HG03280 (cell line): ENCODE measurements around the gene CITED4.

Experiments used
- ATAC-seq: cut with Tn5 transposase; IDR thresholded peaks from one replicate; pipeline ENCODE4 v1.9.1; 2021; ENCODE audit warnings: mild to moderate bottlenecking, moderate library complexity; ENCODE audit not compliant: unreplicated experiment

Gene CITED4

GRCh38 chr1:40837601-40838000 is 24.6 kb downstream of the CITED4 start:
- ATAC-seq, result no peak

- ATAC-seq, result no peak
These were observed 25.9 kb downstream of the CITED4 start for GRCh38 chr1:40836283-40836682.

- no peak for ATAC-seq
These were observed 27.1 kb downstream of the CITED4 start for GRCh38 chr1:40834968-40835545.

- no peak for ATAC-seq
These were observed 28.2 kb downstream of the CITED4 start for GRCh38 chr1:40833979-40834378.

DNA sequence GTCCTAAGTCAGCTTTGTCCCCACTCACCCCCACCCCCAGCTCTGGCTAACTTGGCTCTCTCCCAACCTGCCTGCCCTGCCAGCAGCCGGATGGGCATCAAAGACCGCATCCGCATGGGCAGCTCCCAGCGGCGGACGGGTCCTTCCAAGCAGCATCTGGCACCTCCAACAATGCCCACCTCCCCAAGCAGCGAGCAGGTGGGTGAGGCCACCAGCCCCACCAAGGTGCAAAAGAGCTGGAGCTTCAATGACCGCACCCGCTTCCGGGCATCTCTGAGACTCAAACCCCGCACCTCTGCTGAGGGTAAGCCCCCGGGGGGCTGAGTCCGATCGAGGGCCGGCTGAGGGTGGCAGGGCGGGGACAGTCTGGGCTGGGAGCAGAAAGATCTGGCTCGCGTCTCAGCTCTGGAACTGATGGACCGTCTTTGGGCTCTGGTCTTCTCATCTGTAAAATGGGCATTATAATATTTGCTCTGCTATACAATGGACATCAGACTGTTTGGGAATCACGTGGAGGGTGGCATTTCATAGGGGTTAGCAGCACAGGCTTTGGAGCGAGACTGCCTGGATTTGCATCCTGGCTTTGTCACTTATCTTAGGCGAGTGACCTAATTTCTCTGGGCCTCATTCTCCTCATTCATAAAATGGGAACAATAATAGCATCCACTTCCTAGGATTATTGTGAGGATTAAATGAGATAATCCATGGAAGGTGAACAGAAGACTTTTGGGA is 31.0 kb downstream of the CITED4 start:
- no peak for ATAC-seq

DNA sequence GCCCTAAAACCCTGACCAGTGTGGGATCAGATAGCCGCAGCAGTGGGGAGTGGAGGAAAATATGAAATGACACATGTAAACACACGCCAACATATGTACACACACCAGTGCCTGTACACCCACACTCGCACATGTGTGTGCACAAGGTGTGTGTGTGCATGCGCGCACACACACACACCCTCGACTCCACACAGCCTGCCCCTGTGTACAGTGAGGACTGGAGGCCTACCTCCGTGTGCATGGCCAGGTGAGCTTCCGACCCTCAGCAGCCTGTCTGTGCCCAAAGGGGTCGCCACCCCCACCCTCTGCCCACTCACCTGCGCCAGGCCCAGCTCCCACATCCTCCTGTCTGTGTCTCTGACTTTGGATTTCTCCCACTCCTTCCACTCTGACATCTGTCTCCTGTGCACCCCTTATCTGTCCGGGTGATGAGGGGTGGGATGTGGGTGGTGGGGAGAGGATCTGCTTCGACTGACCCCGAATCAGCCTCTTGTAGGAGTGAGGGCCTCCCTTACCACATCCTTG is 31.7 kb downstream of the CITED4 start:
- ATAC-seq, result no peak

GRCh38 chr1:40829631-40830245 is 32.4 kb downstream of the CITED4 start:
- no peak for ATAC-seq

DNA sequence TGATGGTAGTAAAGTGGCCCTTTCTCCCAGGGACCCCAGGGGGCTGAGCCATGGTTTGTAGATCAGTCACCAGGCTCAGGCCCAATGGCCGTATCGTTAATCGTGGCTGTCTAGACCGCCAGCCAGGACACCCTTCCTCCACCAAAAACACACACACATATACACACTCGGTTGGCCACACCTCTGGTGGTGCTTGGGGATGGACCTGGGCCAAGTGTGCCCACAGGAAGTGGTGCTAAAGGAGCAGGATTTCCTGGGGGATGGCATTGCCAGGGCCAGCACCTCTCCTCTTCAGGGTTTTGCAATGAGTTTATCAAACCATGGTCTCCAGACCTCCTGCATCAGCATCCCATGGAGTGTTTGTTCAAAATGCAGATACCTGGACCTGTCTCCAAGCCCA is 36.2 kb downstream of the CITED4 start:
- ATAC-seq, result no peak

- ATAC-seq, result no peak
These were observed 36.8 kb downstream of the CITED4 start for GRCh38 chr1:40825435-40825788.

GRCh38 chr1:40824591-40825434 is 37.4 kb downstream of the CITED4 start:
- ATAC-seq, result no peak

DNA sequence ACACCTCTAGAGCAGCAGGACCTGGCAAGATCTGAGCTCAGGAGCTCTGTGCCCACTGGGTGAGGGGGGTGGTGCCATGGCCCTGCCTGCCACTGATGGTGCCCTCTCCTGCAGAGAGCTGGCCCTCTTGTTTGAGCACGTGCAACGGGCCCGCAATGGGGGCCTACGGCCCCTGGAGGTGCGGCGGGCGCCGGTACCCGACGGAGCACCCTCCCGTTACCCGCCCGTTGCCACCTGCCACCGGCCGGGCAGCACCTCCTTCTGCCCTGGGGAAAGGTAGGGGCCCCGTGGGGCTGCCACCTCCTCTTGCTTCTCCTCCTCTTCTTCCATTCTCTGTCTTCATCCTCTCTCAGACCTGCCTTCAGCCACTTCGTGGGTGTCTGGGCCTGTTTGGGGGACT is 38.2 kb downstream of the CITED4 start:
- ATAC-seq, result no peak

- no peak for ATAC-seq
These were observed 38.8 kb downstream of the CITED4 start for GRCh38 chr1:40823345-40823744.

- no peak for ATAC-seq
These were observed 39.3 kb downstream of the CITED4 start for GRCh38 chr1:40822890-40823289.

GRCh38 chr1:40820911-40821693 is 41.1 kb downstream of the CITED4 start:
- ATAC-seq, result no peak

- no peak for ATAC-seq
These were observed 41.8 kb downstream of the CITED4 start for GRCh38 chr1:40820251-40820797.

DNA sequence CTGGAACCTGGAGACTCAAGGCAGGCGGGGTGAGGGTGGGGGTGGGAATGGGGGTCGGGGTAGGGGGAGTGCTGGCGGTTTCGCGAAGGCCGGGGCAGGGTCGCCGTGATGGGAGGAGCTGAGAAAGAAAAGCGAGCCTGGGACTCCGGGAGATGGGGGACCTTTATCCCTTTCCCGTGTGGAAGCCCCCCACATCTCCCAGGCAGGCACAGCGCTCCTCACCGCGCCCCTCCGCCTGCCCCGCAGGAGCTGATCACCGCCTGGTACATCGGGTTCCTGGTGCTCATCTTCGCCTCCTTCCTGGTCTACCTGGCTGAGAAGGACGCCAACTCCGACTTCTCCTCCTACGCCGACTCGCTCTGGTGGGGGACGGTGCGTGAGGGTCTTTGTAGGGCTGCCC is 43.1 kb downstream of the CITED4 start:
- ATAC-seq, result no peak

GRCh38 chr1:40818264-40818961 is 43.8 kb downstream of the CITED4 start:
- ATAC-seq, result peak; percentile 73

DNA sequence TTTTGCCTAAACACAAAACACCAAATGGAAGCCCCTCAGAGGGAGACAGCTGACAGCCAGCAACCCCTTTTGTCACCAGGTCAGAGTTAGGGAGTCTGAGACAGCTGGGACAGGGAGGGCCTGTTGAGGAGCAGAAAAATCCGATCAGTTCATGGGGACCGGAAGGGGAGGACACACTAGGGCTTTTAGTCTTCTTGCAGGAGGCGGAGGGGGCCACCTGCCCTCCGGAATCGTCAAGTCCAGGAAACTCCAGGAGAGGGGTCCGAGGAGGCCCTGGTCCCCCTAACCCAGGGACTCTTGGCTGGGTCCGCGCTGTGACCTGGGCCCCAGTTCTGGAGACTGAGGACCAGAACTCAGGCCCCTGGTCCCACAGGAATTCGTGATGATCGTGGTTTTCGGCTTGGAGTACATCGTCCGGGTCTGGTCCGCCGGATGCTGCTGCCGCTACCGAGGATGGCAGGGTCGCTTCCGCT is 44.3 kb downstream of the CITED4 start:
- ATAC-seq, result no peak

GRCh38 chr1:40815420-40815819 is 46.7 kb downstream of the CITED4 start:
- no peak for ATAC-seq
